HFF-Myc (cell line): ENCODE results near the gene CDKN2B.
"Not testable (repeated sequence)": the region's sequence is repeated elsewhere in the genome, so short reads cannot be mapped to it uniquely, and the experiment has no call there.

Experiments used
- DNase-seq: peaks from one replicate; pipeline ENCODE4 v3.0.0-alpha.2; 2011; ENCODE audit warnings: low read depth; ENCODE audit errors: extremely low read depth
- H3K4me3 ChIP-seq: replicated peaks from 2 replicates; pipeline ENCODE4 v1.5.1; 2011; ENCODE audit warnings: low read depth, mild to moderate bottlenecking, control low read depth, low read length
- CTCF ChIP-seq: IDR thresholded peaks from 2 replicates; pipeline ENCODE4 v1.5.1; 2012; ENCODE audit warnings: mild to moderate bottlenecking, low read depth, low read length, control low read depth; ENCODE audit errors: missing control alignments

The CDKN2B gene

GRCh38 chr9:22008717-22009505, at the start of gene CDKN2B:
TSS of gene CDKN2B (minus strand) at chr9:22009305. CDS start at chr9:22008953, 352 bp downstream.
- H3K4me3 ChIP-seq, result peak within 1 kb of the TSS; percentile 77
- peak; percentile 83 for DNase-seq
- TF ChIP-seq CTCF, result peak; percentile 98

- H3K4me3 ChIP-seq, DNase-seq: not testable (repeated sequence)
These were observed 48.9 kb upstream of the CDKN2B start for GRCh38 chr9:22057972-22058371.

GRCh38 chr9:22056402-22056801, 47.3 kb upstream of the CDKN2B start:
- H3K4me3 ChIP-seq, result no peak overlapping the region
- no peak for DNase-seq
- no peak for TF ChIP-seq CTCF

- no peak for DNase-seq
- TF ChIP-seq CTCF, result no peak
- no peak overlapping the region for H3K4me3 ChIP-seq
These were observed 46.0 kb upstream of the CDKN2B start for GRCh38 chr9:22055090-22055489.

GRCh38 chr9:22054529-22054928, 45.4 kb upstream of the CDKN2B start:
- DNase-seq, result no peak
- TF ChIP-seq CTCF, result no peak

GRCh38 chr9:22054076-22054475, 45.0 kb upstream of the CDKN2B start:
- no peak for DNase-seq
- TF ChIP-seq CTCF, result no peak
- no peak overlapping the region for H3K4me3 ChIP-seq

More at GRCh38 chr9:22054529-22054928, 45.4 kb upstream of the CDKN2B start:
- no peak overlapping the region for H3K4me3 ChIP-seq

GRCh38 chr9:22053178-22053577, 44.1 kb upstream of the CDKN2B start:
- no peak for DNase-seq
- peak; percentile 6 for TF ChIP-seq CTCF
- no peak overlapping the region for H3K4me3 ChIP-seq
